ENCODE results near the gene OBSL1.

Gene OBSL1

DNA sequence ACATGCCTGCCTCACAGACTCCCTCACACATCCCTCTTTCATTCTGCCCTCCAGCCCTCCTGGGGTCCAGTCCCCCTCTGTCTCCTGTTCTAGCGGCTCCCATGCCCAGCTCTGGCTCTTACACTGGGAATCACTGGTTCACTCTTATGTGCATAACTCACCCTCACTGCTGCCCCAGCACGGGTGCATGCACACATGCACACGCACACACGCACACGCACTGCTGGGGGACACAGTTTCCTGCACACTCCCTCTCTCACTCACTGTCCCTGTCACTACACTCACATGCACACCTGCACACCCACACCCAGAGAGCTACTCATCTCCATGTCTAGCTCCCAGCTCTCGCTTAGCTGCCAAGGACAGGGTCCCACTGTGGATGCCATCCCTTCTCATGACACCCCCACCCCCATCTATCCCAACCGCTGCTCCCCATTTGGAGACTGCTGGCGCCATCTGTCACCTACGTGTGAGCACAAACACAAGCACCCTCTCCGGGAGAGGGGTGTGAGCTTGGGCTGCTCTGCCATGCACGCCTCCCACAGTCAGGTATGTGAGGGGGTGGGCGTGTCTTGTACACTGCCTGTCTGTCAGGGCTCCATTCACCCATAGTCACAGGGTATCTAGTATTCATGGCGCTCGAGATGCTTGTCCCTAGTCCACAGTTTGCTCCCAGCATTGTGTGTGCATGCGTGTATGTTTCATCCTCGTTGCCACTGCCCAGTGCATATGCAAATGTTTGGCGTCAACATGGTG lies 55.3 kb downstream of the OBSL1 start:
- FAIRE-seq: no peak
- DNase-seq (ENCODE audit: low spot score): no peak

DNA sequence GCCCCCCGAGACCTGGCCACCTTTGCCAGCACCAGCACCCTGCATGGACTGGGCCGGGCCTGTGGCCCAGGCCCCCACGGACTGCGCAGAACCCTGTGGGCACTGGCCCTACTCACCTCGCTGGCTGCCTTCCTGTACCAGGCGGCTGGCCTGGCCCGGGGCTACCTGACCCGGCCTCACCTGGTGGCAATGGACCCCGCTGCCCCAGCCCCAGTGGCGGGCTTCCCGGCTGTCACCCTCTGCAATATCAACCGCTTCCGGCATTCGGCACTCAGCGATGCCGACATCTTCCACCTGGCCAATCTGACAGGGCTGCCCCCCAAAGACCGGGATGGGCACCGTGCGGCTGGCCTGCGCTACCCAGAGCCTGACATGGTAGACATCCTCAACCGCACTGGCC lies 56.5 kb downstream of the OBSL1 start:
- DNase-seq (ENCODE audit: low spot score) (no peak), FAIRE-seq (no peak)

DNA sequence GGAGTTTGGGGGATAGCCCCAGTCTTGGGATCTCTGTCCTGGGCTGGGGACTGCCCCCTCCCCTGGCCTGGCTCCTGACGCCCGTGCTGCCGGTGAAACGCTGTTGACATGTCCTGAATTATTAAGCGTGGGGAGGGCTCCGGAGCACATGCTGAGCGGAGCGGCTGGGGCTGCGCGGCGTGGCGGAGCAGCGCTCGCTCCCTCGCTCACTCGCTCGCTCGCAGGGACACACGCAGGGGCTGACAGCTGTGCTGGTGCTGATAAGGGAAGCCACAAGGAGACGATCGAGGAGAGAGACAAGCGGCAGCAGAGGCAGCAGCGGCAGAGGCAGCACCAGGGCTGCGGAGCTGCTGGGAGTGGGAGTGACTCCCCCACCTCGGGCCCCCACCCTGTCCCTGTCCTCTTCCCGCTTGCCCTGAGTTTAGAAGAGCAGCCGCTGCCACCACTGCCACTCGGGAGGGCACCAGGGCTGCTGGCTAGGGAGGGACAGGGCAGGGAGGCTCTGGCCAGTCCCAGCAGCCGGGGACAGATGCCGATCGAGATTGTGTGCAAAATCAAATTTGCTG lies 57.1 kb downstream of the OBSL1 start, which contains the start of gene ASIC4:
ASIC4 (plus strand) TSS at position 287 of the 566 bp plus-strand sequence; CDS start at position 530, 243 bp downstream.
- no peak for DNase-seq (ENCODE audit: low spot score)
- FAIRE-seq: no peak

DNA sequence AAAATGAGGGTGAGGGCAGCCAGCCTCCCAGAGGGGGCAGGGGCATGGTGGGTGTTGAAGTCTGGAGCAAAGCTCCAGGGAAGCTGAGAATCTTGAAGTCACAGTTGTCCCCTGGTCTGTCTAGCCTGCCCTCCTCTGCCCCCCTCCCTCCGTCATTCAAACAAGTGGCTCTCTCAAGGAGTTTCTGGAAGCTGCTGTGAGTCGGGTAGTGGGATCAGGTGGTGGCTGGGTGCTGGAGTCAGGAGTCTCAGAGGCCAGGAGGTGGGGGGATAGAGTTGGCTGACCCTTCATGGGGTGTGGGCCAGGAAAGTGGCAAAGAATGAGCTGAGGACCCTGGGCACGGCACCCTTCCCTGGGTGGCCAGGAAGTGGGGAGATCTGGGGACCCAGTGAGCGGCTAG lies 57.6 kb downstream of the OBSL1 start:
- DNase-seq (ENCODE audit: low spot score) (no peak), FAIRE-seq (no peak)

DNA sequence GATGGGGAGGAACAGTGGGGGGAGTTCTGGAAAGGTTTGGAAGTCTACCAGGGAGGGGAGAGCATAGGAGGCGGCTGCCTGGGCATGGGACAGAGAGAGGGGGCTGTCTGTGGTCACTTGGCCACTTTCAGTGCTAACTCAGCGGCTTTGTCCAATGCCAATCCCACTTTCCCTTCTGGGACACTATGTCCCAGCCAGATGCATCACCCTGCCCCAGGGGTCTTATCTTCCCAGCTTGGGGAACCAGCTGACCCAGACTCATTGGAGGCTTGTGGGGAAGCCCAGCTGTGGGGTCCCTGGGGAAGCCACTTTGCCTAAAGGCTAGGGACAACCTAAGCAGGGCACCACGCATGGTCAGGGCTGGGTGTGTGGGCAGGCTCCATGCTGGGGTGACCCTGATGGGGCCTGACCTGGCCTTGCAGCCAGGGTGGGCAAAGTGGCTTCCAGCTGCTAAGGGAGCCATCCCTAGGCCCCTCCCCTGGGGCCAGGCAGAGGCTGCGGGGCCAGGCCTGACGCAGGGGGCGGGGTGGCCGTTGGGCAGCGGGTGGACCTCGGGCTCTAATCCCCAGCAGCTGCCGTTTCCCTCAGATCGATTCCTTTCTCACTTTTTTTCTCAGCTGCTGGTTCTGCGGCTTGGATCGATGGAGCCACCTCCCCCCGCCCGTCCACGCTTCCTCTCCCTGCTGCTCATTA lies 58.7 kb downstream of the OBSL1 start:
- FAIRE-seq (no peak), DNase-seq (ENCODE audit: low spot score) (no peak)

DNA sequence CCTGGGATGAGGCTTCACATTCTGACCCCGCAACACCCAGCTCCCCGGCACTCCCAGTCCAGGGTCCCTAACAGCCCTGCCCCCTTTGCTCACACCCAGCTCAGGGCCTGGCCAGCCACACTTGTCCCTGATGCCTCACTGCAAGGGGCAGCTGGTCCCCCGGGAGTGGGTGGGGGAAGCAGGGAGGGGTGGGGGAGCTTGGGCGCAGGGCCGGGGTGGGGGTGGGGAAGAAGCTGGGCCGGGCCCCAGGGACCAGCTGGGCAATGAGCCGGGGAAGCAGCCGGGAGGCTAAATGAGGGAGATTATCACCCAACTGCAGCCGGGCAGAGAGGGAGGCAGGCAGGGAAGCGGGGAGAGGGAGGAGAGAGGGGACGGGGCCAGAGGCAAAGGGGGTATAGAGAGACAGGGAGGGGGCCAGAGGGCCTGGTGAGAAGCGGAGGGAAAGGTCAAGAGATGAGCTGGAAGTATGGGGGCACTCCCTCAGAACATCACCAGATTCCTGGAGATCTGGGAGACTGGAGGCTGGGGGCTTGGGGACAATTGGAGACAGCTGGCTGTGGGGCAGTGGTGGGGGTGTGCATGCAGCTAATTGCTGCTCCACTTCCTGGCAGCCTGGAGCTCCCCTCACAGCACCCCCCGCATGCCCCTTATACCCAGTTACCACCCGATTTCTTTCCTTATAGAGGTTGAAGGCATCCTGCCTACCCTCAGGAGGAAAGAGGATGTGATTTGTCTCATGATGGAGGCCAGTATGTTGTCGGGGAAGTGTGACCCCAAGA lies 59.6 kb downstream of the OBSL1 start:
- FAIRE-seq (no peak), DNase-seq (ENCODE audit: low spot score) (no peak)

DNA sequence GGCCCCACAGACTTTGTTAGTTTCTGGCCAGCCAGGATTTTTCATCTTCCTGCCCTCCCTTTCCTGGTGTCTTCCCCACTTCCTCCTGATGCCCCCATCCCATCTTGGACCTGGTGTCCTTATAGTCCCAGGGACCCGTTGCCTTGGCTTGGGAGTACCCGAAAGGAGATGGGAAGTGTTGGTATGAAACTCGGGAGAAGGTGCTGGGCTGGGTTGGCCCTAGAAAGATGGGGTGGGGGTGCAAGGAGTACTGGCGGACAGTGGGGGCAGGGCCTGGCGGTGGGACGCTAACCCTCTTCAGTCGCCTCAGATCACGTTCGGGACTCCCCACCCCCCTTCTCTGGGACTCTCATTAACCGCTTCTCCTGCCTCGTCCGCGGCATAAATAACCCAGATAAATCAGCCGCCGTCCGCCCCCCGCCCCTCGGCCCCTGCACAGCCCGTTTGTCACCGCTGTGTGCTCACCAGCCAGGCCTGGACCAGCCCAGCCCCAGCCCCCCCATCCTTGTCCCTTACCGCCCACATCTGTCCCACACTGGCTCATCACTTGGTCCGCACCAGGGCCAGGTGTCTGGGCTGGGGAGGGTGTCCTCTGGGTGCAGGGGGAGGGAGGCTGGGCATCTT lies 60.7 kb downstream of the OBSL1 start:
- FAIRE-seq (no peak), DNase-seq (ENCODE audit: low spot score) (no peak)

DNA sequence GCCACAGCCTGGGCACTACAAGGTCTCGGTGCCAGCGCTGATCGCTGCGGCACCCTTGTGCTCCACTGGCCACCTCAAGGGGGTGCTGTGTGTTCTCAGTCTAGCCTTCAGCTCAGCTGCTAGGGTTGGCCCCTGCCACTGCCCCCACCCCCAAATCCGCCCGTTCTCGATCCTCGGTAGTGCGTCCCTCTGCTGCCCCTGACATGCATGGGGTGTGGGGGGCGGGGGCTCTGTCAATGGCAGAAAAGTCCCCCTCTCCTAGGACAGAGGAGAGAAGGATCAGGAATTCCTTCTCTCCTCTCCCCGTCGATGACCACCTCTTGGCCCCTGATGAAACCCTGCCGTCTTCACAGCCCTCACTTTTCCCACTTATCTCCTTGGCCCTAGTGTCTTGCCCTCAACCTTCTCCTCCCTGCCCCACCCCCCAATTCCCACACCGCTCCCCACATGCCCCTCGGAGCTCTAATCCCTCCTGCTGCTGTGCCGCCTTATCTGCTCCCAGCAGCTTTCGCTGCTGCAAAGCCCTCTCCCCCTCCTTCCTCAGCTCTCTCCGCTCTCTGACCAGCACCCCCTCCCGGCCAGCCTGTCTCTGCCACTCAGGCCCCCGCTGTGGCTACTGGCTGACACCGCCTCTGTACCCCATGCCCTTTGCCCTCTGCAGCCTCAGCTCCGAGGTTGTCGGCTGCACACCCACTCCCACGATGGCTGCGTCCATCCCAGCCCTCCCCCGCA lies 61.4 kb downstream of the OBSL1 start:
- no peak for DNase-seq (ENCODE audit: low spot score)

DNA sequence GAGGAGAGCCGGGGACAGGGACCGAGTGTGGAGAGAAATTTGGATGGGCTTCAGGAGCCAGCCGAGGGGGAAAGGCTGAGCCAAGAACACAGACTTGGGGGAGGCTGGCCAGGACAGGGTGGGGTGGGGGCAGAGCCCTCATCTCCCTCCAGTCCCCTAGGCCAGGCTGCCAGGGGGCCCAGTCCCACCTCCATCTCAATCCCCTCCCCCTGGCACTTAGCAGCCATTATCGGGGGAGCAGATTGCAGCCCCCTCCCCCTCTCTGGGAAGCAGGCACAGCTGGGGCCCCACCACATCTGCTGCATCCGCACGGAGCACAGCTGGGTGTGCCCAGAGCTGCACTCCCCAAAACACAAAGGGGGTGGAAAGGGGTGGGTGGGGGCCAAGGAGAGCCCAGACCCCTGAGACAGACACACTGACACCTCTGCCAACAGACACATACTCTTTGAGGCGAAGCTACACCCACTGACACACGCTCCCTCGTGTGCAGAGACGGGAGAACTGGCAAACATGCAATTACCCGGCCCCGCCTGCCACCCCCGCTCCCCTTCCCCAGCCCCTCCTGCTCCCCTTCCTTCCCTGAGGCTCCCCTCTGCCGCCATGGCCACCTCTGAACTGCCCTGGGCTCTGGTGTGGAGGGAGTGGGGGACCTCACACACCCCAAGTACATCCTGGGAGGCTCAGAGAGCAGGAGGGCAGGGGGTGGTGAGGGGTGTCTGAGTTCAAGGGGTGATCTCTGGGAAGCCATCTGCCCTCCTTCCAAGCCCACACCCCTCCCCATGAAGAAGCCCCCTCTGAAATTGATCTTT lies 62.2 kb downstream of the OBSL1 start:
- FAIRE-seq: no peak

More for the DNA sequence above, 61.4 kb downstream of the OBSL1 start:
- no peak for FAIRE-seq

DNA sequence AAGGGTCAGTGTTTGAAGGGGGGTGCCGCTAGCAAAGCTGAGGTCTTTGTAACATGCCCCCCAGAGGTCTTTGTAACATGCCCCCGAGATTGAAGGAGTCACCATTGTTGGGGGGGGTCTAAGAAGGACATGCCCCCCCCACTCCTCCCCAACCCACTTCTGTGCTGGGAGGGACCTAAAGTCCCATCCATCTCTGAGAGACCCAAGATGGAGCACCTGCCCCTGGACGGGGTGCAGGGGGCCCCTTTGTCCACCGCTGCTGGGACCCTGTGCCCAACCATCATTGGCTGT lies 63.0 kb downstream of the OBSL1 start:
- DNase-seq (ENCODE audit: low spot score) (no peak), FAIRE-seq (no peak)

More for the DNA sequence above, 62.2 kb downstream of the OBSL1 start:
- DNase-seq (ENCODE audit: low spot score): no peak

DNA sequence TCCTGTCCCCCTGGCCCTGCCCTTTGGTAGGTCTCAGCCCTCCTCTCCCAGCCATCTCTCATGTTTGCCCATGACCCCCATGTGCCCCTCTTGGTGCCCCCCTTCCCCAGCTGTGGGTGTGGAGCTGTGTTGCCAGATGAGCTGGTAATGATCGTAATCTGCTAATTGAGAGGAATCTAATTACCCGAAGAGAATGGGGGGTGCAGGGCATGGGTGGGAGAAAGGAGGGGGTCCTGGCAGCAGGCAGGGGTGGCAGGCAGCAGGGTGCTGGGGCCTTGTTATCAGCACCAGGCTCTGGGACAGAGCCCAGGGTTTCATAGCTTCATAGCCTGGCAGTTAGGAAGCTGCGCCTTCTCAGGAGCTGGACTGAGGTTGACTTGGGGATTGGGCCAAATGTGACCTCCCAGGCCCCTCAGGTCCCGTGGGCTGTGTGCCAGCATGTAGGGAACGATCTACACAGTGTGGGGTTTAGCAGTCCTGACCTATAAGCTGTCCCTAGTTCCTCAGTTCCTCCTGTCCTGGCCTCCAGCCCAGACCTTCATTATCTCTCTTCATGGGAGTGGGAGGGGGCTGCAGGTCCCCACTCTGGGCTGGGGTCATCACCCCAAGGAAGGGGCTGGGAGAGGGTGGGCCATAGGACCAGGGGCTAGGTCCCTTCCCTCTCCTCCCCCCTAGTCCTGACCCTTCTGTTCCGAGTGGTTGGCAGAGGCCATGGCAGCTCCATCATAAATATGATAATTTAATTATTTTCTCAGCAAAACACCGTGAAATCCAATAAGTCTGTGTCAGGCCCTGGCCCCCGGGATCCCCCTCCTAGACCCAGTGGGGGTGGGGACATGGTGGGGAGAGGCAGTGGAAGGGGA lies 63.5 kb downstream of the OBSL1 start:
- DNase-seq (ENCODE audit: low spot score) (no peak), FAIRE-seq (no peak)

DNA sequence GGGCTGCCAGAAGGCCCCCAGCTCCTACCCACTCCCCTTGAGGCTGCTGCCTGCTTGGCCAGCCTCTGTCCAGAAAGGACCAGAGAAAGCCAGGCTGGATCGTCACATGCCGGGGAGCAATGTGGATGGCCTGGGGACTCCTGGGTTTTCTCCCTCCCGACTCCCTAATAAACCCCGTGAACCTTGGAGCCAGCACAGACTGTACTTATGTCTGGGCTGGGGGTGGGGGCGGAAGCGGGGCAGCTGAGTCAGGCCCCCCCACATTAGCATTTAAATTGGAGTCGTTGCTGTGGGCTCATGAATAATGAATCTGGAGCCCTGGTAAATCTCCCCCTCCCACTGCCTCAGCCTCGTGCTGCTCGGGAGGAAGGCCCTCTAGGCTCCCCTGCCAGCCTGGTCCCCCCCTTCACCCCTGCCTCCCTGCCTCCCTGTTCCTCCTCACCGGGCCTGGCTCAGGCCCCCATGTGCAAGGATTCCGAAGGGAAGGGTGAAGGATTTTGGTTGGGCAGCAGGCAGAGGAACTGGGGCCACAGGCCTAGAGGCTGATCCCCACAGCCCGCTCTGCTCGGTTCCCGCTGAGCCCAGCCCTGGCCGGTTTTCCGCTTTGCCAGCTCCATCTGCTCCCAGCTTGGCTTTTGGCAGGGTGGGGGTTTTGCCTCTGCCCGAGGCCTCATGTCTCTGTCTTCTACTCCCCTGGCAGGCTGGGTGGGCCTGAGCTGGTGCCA lies 64.4 kb downstream of the OBSL1 start:
- DNase-seq (ENCODE audit: low spot score): no peak
- FAIRE-seq: no peak

DNA sequence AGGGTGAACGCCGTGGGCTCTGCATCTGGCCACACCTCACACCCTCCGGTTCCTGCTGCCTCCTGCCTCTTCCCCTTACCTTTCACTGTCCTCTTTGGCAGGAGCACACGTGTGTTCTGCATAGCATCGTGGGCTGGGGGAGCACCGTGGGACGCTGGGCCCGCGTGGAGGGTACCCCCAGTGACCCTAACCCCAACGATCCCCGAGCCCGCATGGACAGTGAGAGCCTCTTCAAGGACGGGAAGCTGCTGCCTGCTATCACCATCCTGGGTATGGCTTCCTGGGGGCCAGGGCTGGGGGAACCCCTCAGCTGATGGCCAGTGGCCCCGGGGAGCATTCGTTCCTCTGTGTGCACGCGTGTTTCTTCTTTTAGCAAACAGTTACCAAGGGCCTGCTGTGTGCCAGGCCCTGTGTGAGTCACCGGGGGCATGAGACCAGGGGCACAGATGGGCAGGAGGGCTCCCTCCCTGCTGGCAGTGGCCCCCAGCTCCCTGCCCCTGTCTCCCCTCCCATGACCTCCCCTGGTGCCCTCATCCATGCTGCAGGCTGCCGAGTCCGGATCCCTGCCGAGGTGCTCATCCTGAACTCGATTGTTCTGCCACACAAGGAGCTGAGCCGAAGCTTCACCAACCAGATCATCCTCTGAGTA lies 65.1 kb downstream of the OBSL1 start:
- FAIRE-seq (no peak), DNase-seq (ENCODE audit: low spot score) (no peak)

DNA sequence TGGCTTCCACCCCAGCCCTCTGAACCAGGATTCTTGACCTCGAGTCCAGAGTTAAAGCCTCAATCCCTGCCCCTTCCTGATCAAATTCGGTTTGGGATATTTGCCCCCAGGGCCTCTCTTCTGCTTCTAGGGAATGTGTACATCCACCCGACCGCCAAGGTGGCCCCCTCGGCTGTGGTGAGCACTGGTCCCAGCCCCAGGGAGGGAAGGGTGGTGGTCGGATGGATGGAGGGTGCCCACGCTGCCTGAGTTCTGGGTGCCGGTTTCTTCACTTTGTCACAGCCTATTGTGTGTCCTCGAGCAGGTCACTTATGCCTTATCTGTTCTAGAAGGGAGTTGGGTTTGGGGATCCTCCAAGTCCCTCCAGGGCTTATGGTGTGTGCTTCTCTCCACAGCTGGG lies 65.8 kb downstream of the OBSL1 start:
- FAIRE-seq (no peak), DNase-seq (ENCODE audit: low spot score) (no peak)

DNA sequence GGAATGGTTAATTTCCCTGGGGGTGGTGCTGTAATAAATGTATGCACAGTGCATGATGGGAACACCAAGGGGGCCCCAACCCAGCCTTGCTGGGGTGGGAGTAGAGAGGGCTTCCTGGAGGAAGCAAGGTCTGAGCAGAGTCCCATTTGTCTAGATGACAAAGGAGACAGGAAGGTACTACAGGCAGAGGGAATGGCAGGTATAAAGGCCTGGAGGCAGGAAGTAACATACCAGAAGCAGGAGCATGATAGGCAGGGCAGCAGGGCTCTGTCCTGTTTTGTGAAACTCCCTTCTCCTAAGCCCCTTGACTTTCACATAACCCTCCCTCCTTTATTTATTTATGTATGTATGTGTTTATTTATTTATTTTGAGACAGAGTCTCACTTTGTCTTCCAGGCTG lies 68.7 kb downstream of the OBSL1 start:
- DNase-seq (ENCODE audit: low spot score) (no peak), FAIRE-seq (no peak)

DNA sequence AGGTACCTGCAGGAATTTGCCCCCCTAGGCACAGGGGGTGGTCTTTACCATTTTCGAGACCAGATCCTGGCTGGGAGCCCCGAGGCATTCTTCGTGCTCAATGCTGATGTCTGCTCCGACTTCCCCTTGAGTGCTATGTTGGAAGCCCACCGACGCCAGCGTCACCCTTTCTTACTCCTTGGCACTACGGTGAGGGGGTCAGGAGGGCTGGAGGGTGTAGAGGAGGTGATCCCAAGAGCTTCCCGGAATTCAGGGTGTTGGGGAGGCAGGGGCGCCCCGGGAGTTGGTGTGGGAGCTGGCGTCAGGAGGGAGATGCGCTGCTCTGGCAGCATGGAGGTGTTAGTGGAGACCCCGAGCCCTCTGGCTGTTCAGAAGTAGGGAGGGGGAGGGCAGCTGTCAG lies 69.5 kb downstream of the OBSL1 start:
- DNase-seq (ENCODE audit: low spot score): no peak
- no peak for FAIRE-seq
